CD4-positive, alpha-beta T cell treated with Interleukin-15 for 1 hour (primary cell): Measurements from ENCODE around the gene KIF25.

Source experiments
- DNase-seq: peaks from one replicate; pipeline ENCODE4 v3.0.0-alpha.2; 2020

The KIF25 gene

GRCh38 chr6:168091381-168092264 is 94.2 kb downstream of the KIF25 start:
- DNase-seq = no peak

- no peak for DNase-seq
Observed at GRCh38 chr6:168092541-168092940, 95.1 kb downstream of the KIF25 start.

- DNase-seq = no peak
Observed at GRCh38 chr6:168093071-168093505, 95.6 kb downstream of the KIF25 start.

GRCh38 chr6:168093634-168094033 is 96.2 kb downstream of the KIF25 start:
- no peak for DNase-seq
